Smooth muscle cell (in vitro differentiated cells): ENCODE measurements around the gene TOM1. TPM values are rescaled to one million over a fixed set of nuclear protein-coding genes. Genes with fewer than 3 reads are reported as not detected.

Experiments
- DNase-seq: peaks from one replicate; lab custom pipeline; 2025; ENCODE audit not compliant: unreplicated experiment; lab: John Stamatoyannopoulos, UW
- H2AFZ ChIP-seq: fragments of 200-600 bp; sonication (generic); 2 replicates; pipeline ENCODE4 v1.6.0; 2016; ENCODE audit warnings: antibody characterized with exemption, low read depth, mild to moderate bottlenecking
- H3F3A ChIP-seq: fragments of 200-600 bp; sonication (generic); 2 replicates; pipeline ENCODE4 v1.6.0; 2017; ENCODE audit warnings: antibody characterized with exemption, low read depth
- H3K27ac ChIP-seq: fragments of 200-600 bp; sonication (generic); 2 replicates; pipeline ENCODE4 v1.5.1; 2016; ENCODE audit warnings: low read depth, mild to moderate bottlenecking
- H3K27me3 ChIP-seq: fragments of 200-600 bp; sonication (generic); 2 replicates; pipeline ENCODE4 v1.6.1; 2016; ENCODE audit warnings: low read depth, mild to moderate bottlenecking
- H3K36me3 ChIP-seq: fragments of 200-600 bp; sonication (generic); 2 replicates; pipeline ENCODE4 v1.5.1; 2016; ENCODE audit warnings: low read depth
- H3K4me1 ChIP-seq: fragments of 200-600 bp; sonication (generic); 2 replicates; pipeline ENCODE4 v1.5.1; 2016; ENCODE audit warnings: low read depth
- H3K4me2 ChIP-seq: fragments of 200-600 bp; sonication (generic); 2 replicates; pipeline ENCODE4 v1.6.0; 2016; ENCODE audit warnings: mild to moderate bottlenecking
- H3K4me3 ChIP-seq: fragments of 200-600 bp; sonication (generic); 2 replicates; pipeline ENCODE4 v1.5.1; 2016; ENCODE audit warnings: mild to moderate bottlenecking
- H3K79me2 ChIP-seq: fragments of 200-600 bp; sonication (generic); 2 replicates; pipeline ENCODE4 v1.6.0; 2016; ENCODE audit warnings: low read depth, mild to moderate bottlenecking
- H3K9ac ChIP-seq: fragments of 200-600 bp; sonication (generic); 2 replicates; pipeline ENCODE4 v1.6.0; 2016; ENCODE audit warnings: low read depth
- H3K9me3 ChIP-seq: fragments of 200-600 bp; sonication (generic); replicated peaks from 2 replicates; pipeline ENCODE4 v1.5.1; 2016; ENCODE audit warnings: low read depth
- H4K20me1 ChIP-seq: fragments of 200-600 bp; sonication (generic); 2 replicates; pipeline ENCODE4 v1.6.0; 2016; ENCODE audit warnings: low read depth
- CTCF ChIP-seq: fragments of 200-600 bp; sonication (generic); IDR thresholded peaks from 2 replicates; pipeline ENCODE4 v1.5.1; 2017; ENCODE audit warnings: borderline replicate concordance, mild to moderate bottlenecking, antibody characterized with exemption; ENCODE audit not compliant: insufficient read depth, poor library complexity, severe bottlenecking
- WGBS: methylation state at CpG from one replicate; pipeline ENCODE4 v1.1.7; 2016; ENCODE audit warnings: low lambda C conversion rate; 5-methylcytosine and 5-hydroxymethylcytosine counted together
- polyA plus RNA-seq: library from polyadenylated mRNA; unstranded; fragments of >200 nt; fragmentation: Nextera tagmentation; extraction: Ambion mirVana; gene quantifications from 2 replicates; pipeline ENCODE4 v1.2.1, GENCODE V29; 2016
- total RNA-seq: library from RNA; depleted of rRNA; stranded (reverse); fragments of >200 nt; gene quantifications from 2 replicates; pipeline ENCODE4 v1.2.3, GENCODE V29; 2014

The TOM1 gene
- total and polyA plus RNA-seq, 2 experiments from 2014 or later, result 86.1 to 127 TPM

GRCh38 chr22:35335468-35335867 is 35.8 kb downstream of the TOM1 start:
- no peak for DNase-seq
- H3K36me3 ChIP-seq, result peaks cover 14% of the 10 kb centered on the region
- no peak overlapping the region for H2AFZ ChIP-seq
- no peak for TF ChIP-seq CTCF
- H3K79me2 ChIP-seq, result no peaks in the 10 kb centered on the region
- H3K9ac ChIP-seq, result no peak overlapping the region
- no peak overlapping the region for H3K27ac ChIP-seq
- no peaks in the 10 kb centered on the region for H3K4me1 ChIP-seq
- H3K4me2 ChIP-seq, result no peak overlapping the region
- no peak overlapping the region for H3K4me3 ChIP-seq
- H3K27me3 ChIP-seq, result no peaks in the 10 kb centered on the region
- no peaks in the 10 kb centered on the region for H3K9me3 ChIP-seq
- no peaks in the 10 kb centered on the region for H4K20me1 ChIP-seq
- peaks cover under 1% of the 10 kb centered on the region for H3F3A ChIP-seq
- WGBS, result 97% methylated on average over 7 of the region's 7 CpGs

GRCh38 chr22:35335936-35336781 is 36.5 kb downstream of the TOM1 start:
- Histone ChIP-seq H4K20me1 (no peaks in the 10 kb centered on the region), H3K27ac (no peak overlapping the region), H3K9ac (no peak overlapping the region), H3K4me3 (no peak overlapping the region), H3K4me2 (no peak overlapping the region), H3K9me3 (no peaks in the 10 kb centered on the region), H3K79me2 (no peaks in the 10 kb centered on the region), H2AFZ (no peak overlapping the region), H3F3A (peaks cover 3% of the 10 kb centered on the region), H3K36me3 (peaks cover 14% of the 10 kb centered on the region), H3K4me1 (no peaks in the 10 kb centered on the region), H3K27me3 (no peaks in the 10 kb centered on the region)
- WGBS, result 93% methylated on average over 12 of the region's 12 CpGs
- DNase-seq, result no peak
- TF ChIP-seq CTCF, result no peak

GRCh38 chr22:35337932-35338331 is 38.2 kb downstream of the TOM1 start:
- no peak for DNase-seq
- no peaks in the 10 kb centered on the region for H3K79me2 ChIP-seq
- H3K4me3 ChIP-seq, result no peak overlapping the region
- H3K27me3 ChIP-seq, result no peaks in the 10 kb centered on the region
- peaks cover 3% of the 10 kb centered on the region for H3F3A ChIP-seq
- H4K20me1 ChIP-seq, result no peaks in the 10 kb centered on the region
- no peaks in the 10 kb centered on the region for H3K4me1 ChIP-seq
- no peak overlapping the region for H2AFZ ChIP-seq
- peaks cover 10% of the 10 kb centered on the region for H3K36me3 ChIP-seq
- no peak overlapping the region for H3K9ac ChIP-seq
- no peak overlapping the region for H3K4me2 ChIP-seq
- no peak overlapping the region for H3K27ac ChIP-seq
- 93% methylated on average over 4 of the region's 4 CpGs for WGBS
- H3K9me3 ChIP-seq, result no peaks in the 10 kb centered on the region
- TF ChIP-seq CTCF, result no peak
